Vagina (tissue), 2 donors: ENCODE data around the gene SMCHD1. TPM values are rescaled to one million over a fixed set of nuclear protein-coding genes. Genes with fewer than 3 reads are reported as not detected.
A peak's percentile ranks its signal among the peaks of the same experiment; 100 is the strongest.

Experiments
- DNase-seq, 2 donors: peaks; one replicate each; pipeline ENCODE4 v3.0.0-alpha.2; 2017; ENCODE audit errors: extremely low spot score in 2 of 2
- H3K27ac ChIP-seq: fragments of 200-600 bp; sonication (generic); one replicate; pipeline ENCODE4 v1.5.1; 2019
- H3K27me3 ChIP-seq: fragments of 200-600 bp; sonication (generic); one replicate; pipeline ENCODE4 v1.5.1; 2019
- H3K36me3 ChIP-seq, 2 donors: fragments of 200-600 bp; sonication (generic); one replicate each; pipeline ENCODE4 v1.5.1; 2017 to 2019
- H3K4me1 ChIP-seq: fragments of 200-600 bp; sonication (generic); one replicate; pipeline ENCODE4 v1.5.1; 2019
- H3K4me3 ChIP-seq, 2 donors: fragments of 200-600 bp; sonication (generic); 1 replicate in 1 of 2; 2 replicates in 1 of 2; pipeline ENCODE4 v1.5.1; 2016 to 2019
- H3K9me3 ChIP-seq: fragments of 200-600 bp; sonication (generic); one replicate; pipeline ENCODE4 v1.5.1; 2019
- POLR2A ChIP-seq, 2 donors: fragments of 450-650 bp; IDR thresholded peaks; one replicate each; pipeline ENCODE4 v1.6.1; 2017; ENCODE audit warnings: antibody characterized with exemption in 2 of 2, mild to moderate bottlenecking in 2 of 2, moderate library complexity in 2 of 2
- POLR2AphosphoS5 ChIP-seq, 2 donors: sonication (generic); formaldehyde crosslinking; IDR thresholded peaks; one replicate each; pipeline ENCODE4 v1.9.0; 2017; ENCODE audit warnings: antibody characterized with exemption in 2 of 2, mild to moderate bottlenecking in 2 of 2, low read depth in 1 of 2; ENCODE audit not compliant: insufficient read depth in 1 of 2
- intact Hi-C: fragments of 100-400 bp; cut with DNase I; formaldehyde crosslinking; loops from one replicate; pipeline ENCODE4 v1.15.1; 2023
- total RNA-seq: library from RNA; depleted of rRNA; stranded (reverse); fragments of >200 nt; gene quantifications from one replicate; pipeline ENCODE4 v1.2.3, GENCODE V29; 2016
- TF ChIP-seq, protein P1 (sequence below), 3 experiments: fragments of 450-650 bp in 2 of 3; fragments of 200-600 bp in 1 of 3; sonication (generic) in 1 of 3; IDR thresholded peaks; one replicate each; pipeline ENCODE4 v1.5.1; 2017 to 2019; ENCODE audit warnings: antibody characterized with exemption in 3 of 3, mild to moderate bottlenecking in 2 of 3, moderate library complexity in 2 of 3

The SMCHD1 gene
- total RNA-seq, 1 donor from 2014 or later = 62.4 TPM

- DNase-seq = no peak
- H3K4me1 ChIP-seq = peaks cover 14% of the 10 kb centered on the region
- H3K9me3 ChIP-seq = no peaks in the 10 kb centered on the region
- TF ChIP-seq, protein P1, sequence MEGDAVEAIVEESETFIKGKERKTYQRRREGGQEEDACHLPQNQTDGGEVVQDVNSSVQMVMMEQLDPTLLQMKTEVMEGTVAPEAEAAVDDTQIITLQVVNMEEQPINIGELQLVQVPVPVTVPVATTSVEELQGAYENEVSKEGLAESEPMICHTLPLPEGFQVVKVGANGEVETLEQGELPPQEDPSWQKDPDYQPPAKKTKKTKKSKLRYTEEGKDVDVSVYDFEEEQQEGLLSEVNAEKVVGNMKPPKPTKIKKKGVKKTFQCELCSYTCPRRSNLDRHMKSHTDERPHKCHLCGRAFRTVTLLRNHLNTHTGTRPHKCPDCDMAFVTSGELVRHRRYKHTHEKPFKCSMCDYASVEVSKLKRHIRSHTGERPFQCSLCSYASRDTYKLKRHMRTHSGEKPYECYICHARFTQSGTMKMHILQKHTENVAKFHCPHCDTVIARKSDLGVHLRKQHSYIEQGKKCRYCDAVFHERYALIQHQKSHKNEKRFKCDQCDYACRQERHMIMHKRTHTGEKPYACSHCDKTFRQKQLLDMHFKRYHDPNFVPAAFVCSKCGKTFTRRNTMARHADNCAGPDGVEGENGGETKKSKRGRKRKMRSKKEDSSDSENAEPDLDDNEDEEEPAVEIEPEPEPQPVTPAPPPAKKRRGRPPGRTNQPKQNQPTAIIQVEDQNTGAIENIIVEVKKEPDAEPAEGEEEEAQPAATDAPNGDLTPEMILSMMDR (IDR thresholded peaks at IDR 0.05) = no peak
- TF ChIP-seq POLR2AphosphoS5 (IDR thresholded peaks at IDR 0.05; ENCODE audit: insufficient read depth in 1 of 2, low read depth in 1 of 2) (no peak), POLR2A (IDR thresholded peaks at IDR 0.05) (no peak)
- no peaks in the 10 kb centered on the region for H3K27me3 ChIP-seq
- no peak overlapping the region for H3K4me3 ChIP-seq
- intact Hi-C loops = no loop called here
- H3K36me3 ChIP-seq = no peaks in the 10 kb centered on the region
- H3K27ac ChIP-seq = peak overlapping the region; percentile 39
Observed at GRCh38 chr18:2635586-2635985, 19.9 kb upstream of the SMCHD1 start.

- no peak for DNase-seq
- H3K27ac ChIP-seq = peak overlapping the region; percentile 69
- no peaks in the 10 kb centered on the region for H3K27me3 ChIP-seq
- peak overlapping the region in 1 of 2 donors; percentile 19 for H3K4me3 ChIP-seq
- no peaks in the 10 kb centered on the region for H3K36me3 ChIP-seq
- H3K9me3 ChIP-seq = no peaks in the 10 kb centered on the region
- intact Hi-C loops = no loop called here
- H3K4me1 ChIP-seq = peaks cover 14% of the 10 kb centered on the region
- TF ChIP-seq POLR2A (IDR thresholded peaks at IDR 0.05) (no peak), POLR2AphosphoS5 (IDR thresholded peaks at IDR 0.05; ENCODE audit: insufficient read depth in 1 of 2, low read depth in 1 of 2) (no peak)
- TF ChIP-seq, protein P1 (IDR thresholded peaks at IDR 0.05) = no peak
Observed at GRCh38 chr18:2636126-2636631, 19.3 kb upstream of the SMCHD1 start.

GRCh38 chr18:2641638-2642037, 13.9 kb upstream of the SMCHD1 start:
- peak overlapping the region; percentile 51 for H3K27ac ChIP-seq
- H3K36me3 ChIP-seq = no peaks in the 10 kb centered on the region
- TF ChIP-seq, protein P1 (IDR thresholded peaks at IDR 0.05) = no peak
- TF ChIP-seq POLR2AphosphoS5 (IDR thresholded peaks at IDR 0.05; ENCODE audit: insufficient read depth in 1 of 2, low read depth in 1 of 2) (peak in 1 of 2 donors; percentile 6), POLR2A (IDR thresholded peaks at IDR 0.05) (no peak)
- peaks cover 12% of the 10 kb centered on the region for H3K4me1 ChIP-seq
- peak overlapping the region in 1 of 2 donors; percentile 26 for H3K4me3 ChIP-seq
- DNase-seq = no peak
- intact Hi-C loops = no loop called here
- H3K27me3 ChIP-seq = no peaks in the 10 kb centered on the region
- H3K9me3 ChIP-seq = no peaks in the 10 kb centered on the region

GRCh38 chr18:2642771-2643170, 12.8 kb upstream of the SMCHD1 start:
- intact Hi-C loops = no loop called here
- no peak for TF ChIP-seq POLR2AphosphoS5 (IDR thresholded peaks at IDR 0.05; ENCODE audit: insufficient read depth in 1 of 2, low read depth in 1 of 2)
- no peak for TF ChIP-seq POLR2A (IDR thresholded peaks at IDR 0.05)
- TF ChIP-seq, protein P1 (IDR thresholded peaks at IDR 0.05) = no peak
- no peaks in the 10 kb centered on the region for H3K9me3 ChIP-seq

GRCh38 chr18:2644535-2644934, 11.0 kb upstream of the SMCHD1 start:
- Histone ChIP-seq H3K36me3 (no peaks in the 10 kb centered on the region), H3K27ac (no peak overlapping the region), H3K9me3 (no peaks in the 10 kb centered on the region), H3K4me3 (no peak overlapping the region), H3K27me3 (no peaks in the 10 kb centered on the region), H3K4me1 (no peaks in the 10 kb centered on the region)
- no peak for DNase-seq
- intact Hi-C loops = no loop called here
- no peak for TF ChIP-seq POLR2AphosphoS5 (IDR thresholded peaks at IDR 0.05; ENCODE audit: insufficient read depth in 1 of 2, low read depth in 1 of 2)
- TF ChIP-seq, protein P1 (IDR thresholded peaks at IDR 0.05) = no peak
- TF ChIP-seq POLR2A (IDR thresholded peaks at IDR 0.05) = no peak

More at GRCh38 chr18:2642771-2643170, 12.8 kb upstream of the SMCHD1 start:
- Histone ChIP-seq H3K4me3 (no peak overlapping the region), H3K27ac (no peak overlapping the region), H3K27me3 (no peaks in the 10 kb centered on the region), H3K4me1 (peaks cover under 1% of the 10 kb centered on the region), H3K36me3 (no peaks in the 10 kb centered on the region)
- no peak for DNase-seq
